DND-41 (cell line): ENCODE results near the gene ALDH1L1.

Experiments used
- CTCF ChIP-seq: IDR thresholded peaks from 2 replicates; pipeline ENCODE4 v1.5.1; 2012; ENCODE audit warnings: borderline replicate concordance, low read length, moderate library complexity, mild to moderate bottlenecking; ENCODE audit not compliant: poor library complexity, severe bottlenecking; ENCODE audit errors: extremely low read depth
- EZH2 ChIP-seq: IDR thresholded peaks from 3 replicates; pipeline ENCODE4 v1.6.1; 2012; ENCODE audit warnings: borderline replicate concordance, low read depth, mild to moderate bottlenecking, moderate library complexity, low read length, inconsistent platforms; ENCODE audit not compliant: severe bottlenecking

DNA sequence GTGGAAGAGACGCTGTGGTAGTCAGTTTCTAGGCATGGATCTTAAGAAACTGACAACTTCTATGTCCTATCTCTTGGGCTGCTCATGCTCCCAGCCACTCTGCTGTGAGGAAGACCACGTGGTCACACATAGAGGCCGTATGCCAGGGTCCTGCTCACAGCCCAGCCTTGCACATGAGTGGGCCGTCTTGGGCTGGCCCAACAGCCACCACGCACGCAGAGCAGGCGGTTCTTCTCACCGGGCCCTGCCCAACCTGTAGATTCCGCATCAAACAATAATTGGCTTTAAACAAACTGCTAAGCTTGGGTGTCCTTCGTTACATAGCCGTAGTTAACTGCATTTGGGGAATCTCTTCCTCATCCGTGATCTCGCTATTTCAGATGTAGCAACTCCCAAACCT is 122.5 kb downstream of the ALDH1L1 start:
- no peak for TF ChIP-seq CTCF
- no peak for TF ChIP-seq EZH2
